Liver (tissue), 3 donors: Measurements from ENCODE around the gene OR6C65.
"Not testable (repeated sequence)": the region's sequence is repeated elsewhere in the genome, so short reads cannot be mapped to it uniquely, and the experiment has no call there.

ENCODE experiments used
- ATF3 ChIP-seq: IDR thresholded peaks from 2 replicates; pipeline ENCODE4 v1.6.1; 2016; ENCODE audit warnings: antibody characterized with exemption
- EGR1 ChIP-seq, 2 donors: IDR thresholded peaks; 2 replicates each; pipeline ENCODE4 v1.6.1; 2016 to 2018; ENCODE audit warnings: antibody characterized with exemption in 2 of 2, low read depth in 2 of 2
- FOXA2 ChIP-seq: IDR thresholded peaks from 2 replicates; pipeline ENCODE4 v1.6.1; 2016; ENCODE audit warnings: antibody characterized with exemption
- JUND ChIP-seq, 2 donors: IDR thresholded peaks; 2 replicates each; pipeline ENCODE4 v1.6.1; 2016; ENCODE audit warnings: antibody characterized with exemption in 2 of 2
- MAX ChIP-seq: IDR thresholded peaks from 2 replicates; pipeline ENCODE4 v1.6.1; 2016; ENCODE audit warnings: antibody characterized with exemption
- RAD21 ChIP-seq, 2 donors: IDR thresholded peaks; 2 replicates each; pipeline ENCODE4 v1.6.1; 2016; ENCODE audit warnings: antibody characterized with exemption in 2 of 2, mild to moderate bottlenecking in 2 of 2
- RXRA ChIP-seq, 2 donors: IDR thresholded peaks; 2 replicates each; pipeline ENCODE4 v1.6.1; 2017 to 2018; ENCODE audit warnings: antibody characterized with exemption in 2 of 2, mild to moderate bottlenecking in 1 of 2
- SP1 ChIP-seq: IDR thresholded peaks from 2 replicates; pipeline ENCODE4 v1.6.1; 2018; ENCODE audit warnings: antibody characterized with exemption, mild to moderate bottlenecking
- TAF1 ChIP-seq: conservative IDR thresholded peaks from 2 replicates; pipeline ENCODE4 v1.6.1; 2016; ENCODE audit warnings: antibody characterized with exemption, mild to moderate bottlenecking
- YY1 ChIP-seq: IDR thresholded peaks from 2 replicates; pipeline ENCODE4 v1.6.1; 2016; ENCODE audit warnings: antibody characterized with exemption, mild to moderate bottlenecking
- ZBTB33 ChIP-seq: IDR thresholded peaks from 2 replicates; pipeline ENCODE4 v1.6.1; 2016; ENCODE audit warnings: antibody characterized with exemption
- TF ChIP-seq, protein P1 (sequence below): fragments of 150-350 bp; IDR thresholded peaks from 2 replicates; pipeline ENCODE4 v1.5.1; 2017; ENCODE audit warnings: improper control_type of control experiment, low read depth, low read length; ENCODE audit not compliant: missing input control
- TF ChIP-seq, protein P2 (sequence below): IDR thresholded peaks from 2 replicates; pipeline ENCODE4 v1.6.1; 2016; ENCODE audit warnings: antibody characterized with exemption, mild to moderate bottlenecking
- donor health status: healthy.
- donor health status: healthy.

DNA sequence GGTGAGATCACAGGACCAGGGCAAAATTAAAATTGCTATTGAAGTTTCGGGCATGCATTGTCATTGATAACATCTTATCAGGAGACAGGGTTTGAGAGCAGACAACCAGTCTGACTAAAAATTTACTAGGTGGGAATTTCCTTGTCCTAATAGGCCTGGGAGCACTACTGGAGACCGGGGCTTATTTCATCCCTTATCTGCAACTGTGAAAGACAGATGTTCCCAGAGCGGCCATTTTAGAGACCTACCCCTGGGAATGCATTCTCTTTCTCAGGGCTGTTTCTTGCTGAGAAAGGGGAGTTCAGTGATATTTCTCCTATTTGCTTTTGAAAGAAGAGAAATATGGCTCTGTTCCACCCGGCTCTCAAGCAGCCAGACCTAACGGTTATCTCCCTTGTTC, 40.9 kb downstream of the OR6C65 start:
- not testable (repeated sequence) for TF ChIP-seq EGR1 (IDR thresholded peaks at IDR 0.05; ENCODE audit: low read depth in 2 of 2); JUND (IDR thresholded peaks at IDR 0.05); TAF1; RAD21 (IDR thresholded peaks at IDR 0.05); YY1; FOXA2; MAX; ATF3; SP1; ZBTB33; RXRA (IDR thresholded peaks at IDR 0.05)
- TF ChIP-seq, protein P1, sequence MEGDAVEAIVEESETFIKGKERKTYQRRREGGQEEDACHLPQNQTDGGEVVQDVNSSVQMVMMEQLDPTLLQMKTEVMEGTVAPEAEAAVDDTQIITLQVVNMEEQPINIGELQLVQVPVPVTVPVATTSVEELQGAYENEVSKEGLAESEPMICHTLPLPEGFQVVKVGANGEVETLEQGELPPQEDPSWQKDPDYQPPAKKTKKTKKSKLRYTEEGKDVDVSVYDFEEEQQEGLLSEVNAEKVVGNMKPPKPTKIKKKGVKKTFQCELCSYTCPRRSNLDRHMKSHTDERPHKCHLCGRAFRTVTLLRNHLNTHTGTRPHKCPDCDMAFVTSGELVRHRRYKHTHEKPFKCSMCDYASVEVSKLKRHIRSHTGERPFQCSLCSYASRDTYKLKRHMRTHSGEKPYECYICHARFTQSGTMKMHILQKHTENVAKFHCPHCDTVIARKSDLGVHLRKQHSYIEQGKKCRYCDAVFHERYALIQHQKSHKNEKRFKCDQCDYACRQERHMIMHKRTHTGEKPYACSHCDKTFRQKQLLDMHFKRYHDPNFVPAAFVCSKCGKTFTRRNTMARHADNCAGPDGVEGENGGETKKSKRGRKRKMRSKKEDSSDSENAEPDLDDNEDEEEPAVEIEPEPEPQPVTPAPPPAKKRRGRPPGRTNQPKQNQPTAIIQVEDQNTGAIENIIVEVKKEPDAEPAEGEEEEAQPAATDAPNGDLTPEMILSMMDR = not testable (repeated sequence)
- TF ChIP-seq, protein P2, sequence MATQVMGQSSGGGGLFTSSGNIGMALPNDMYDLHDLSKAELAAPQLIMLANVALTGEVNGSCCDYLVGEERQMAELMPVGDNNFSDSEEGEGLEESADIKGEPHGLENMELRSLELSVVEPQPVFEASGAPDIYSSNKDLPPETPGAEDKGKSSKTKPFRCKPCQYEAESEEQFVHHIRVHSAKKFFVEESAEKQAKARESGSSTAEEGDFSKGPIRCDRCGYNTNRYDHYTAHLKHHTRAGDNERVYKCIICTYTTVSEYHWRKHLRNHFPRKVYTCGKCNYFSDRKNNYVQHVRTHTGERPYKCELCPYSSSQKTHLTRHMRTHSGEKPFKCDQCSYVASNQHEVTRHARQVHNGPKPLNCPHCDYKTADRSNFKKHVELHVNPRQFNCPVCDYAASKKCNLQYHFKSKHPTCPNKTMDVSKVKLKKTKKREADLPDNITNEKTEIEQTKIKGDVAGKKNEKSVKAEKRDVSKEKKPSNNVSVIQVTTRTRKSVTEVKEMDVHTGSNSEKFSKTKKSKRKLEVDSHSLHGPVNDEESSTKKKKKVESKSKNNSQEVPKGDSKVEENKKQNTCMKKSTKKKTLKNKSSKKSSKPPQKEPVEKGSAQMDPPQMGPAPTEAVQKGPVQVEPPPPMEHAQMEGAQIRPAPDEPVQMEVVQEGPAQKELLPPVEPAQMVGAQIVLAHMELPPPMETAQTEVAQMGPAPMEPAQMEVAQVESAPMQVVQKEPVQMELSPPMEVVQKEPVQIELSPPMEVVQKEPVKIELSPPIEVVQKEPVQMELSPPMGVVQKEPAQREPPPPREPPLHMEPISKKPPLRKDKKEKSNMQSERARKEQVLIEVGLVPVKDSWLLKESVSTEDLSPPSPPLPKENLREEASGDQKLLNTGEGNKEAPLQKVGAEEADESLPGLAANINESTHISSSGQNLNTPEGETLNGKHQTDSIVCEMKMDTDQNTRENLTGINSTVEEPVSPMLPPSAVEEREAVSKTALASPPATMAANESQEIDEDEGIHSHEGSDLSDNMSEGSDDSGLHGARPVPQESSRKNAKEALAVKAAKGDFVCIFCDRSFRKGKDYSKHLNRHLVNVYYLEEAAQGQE = not testable (repeated sequence)
